Neuronal stem cell (in vitro differentiated cells): ENCODE measurements around the gene SAMD4A.

Experiments used
- DNase-seq: peaks from one replicate; pipeline ENCODE4 v3.0.0-alpha.2; 2013; ENCODE audit warnings: low spot score
- H2AFZ ChIP-seq: one replicate; pipeline ENCODE4 v1.6.1; 2013; ENCODE audit warnings: mild to moderate bottlenecking, low read length, inconsistent platforms
- H2AK5ac ChIP-seq: 2 replicates; pipeline ENCODE4 v1.6.1; 2013; ENCODE audit warnings: low read depth, mild to moderate bottlenecking, inconsistent platforms, low read length, moderate library complexity, mixed read lengths
- H2BK120ac ChIP-seq: 2 replicates; pipeline ENCODE4 v1.6.1; 2013; ENCODE audit warnings: low read depth, mild to moderate bottlenecking, inconsistent platforms, low read length, moderate library complexity, mixed read lengths
- H2BK12ac ChIP-seq: one replicate; pipeline ENCODE4 v1.6.1; 2013; ENCODE audit warnings: low read length, inconsistent platforms
- H2BK15ac ChIP-seq: 2 replicates; pipeline ENCODE4 v1.6.1; 2013; ENCODE audit warnings: mild to moderate bottlenecking, low read length, inconsistent platforms, mixed read lengths
- H2BK5ac ChIP-seq: one replicate; pipeline ENCODE4 v1.6.1; 2013; ENCODE audit warnings: inconsistent platforms, mild to moderate bottlenecking, low read length, moderate library complexity
- H3K14ac ChIP-seq: one replicate; pipeline ENCODE4 v1.6.1; 2013; ENCODE audit warnings: low read length, inconsistent platforms
- H3K18ac ChIP-seq: 2 replicates; pipeline ENCODE4 v1.6.1; 2013; ENCODE audit warnings: low read length, inconsistent platforms
- H3K23ac ChIP-seq: 2 replicates; pipeline ENCODE4 v1.6.1; 2013; ENCODE audit warnings: low read depth, mild to moderate bottlenecking, mixed read lengths, low read length, inconsistent platforms; ENCODE audit not compliant: poor library complexity
- H3K27ac ChIP-seq: replicated peaks from 3 replicates; pipeline ENCODE4 v1.5.1; 2013; ENCODE audit warnings: low read length, inconsistent platforms
- H3K27me3 ChIP-seq, 3 experiments: 2 replicates each; pipeline ENCODE4 v1.6.1; 2013; ENCODE audit warnings: low read length in 3 of 3, mild to moderate bottlenecking in 2 of 3, inconsistent platforms in 1 of 3, low read depth in 1 of 3, mixed read lengths in 1 of 3, moderate library complexity in 1 of 3; ENCODE audit not compliant: control insufficient read depth in 3 of 3, insufficient read depth in 3 of 3
- H3K36me3 ChIP-seq, 2 donors: replicated peaks in 1 of 2; 2 replicates each; pipeline ENCODE4 v1.6.1; 2013; ENCODE audit warnings: low read length in 2 of 2; ENCODE audit not compliant: control insufficient read depth in 2 of 2, insufficient read depth in 2 of 2
- H3K4ac ChIP-seq: 2 replicates; pipeline ENCODE4 v1.6.1; 2013; ENCODE audit warnings: inconsistent platforms, mild to moderate bottlenecking, low read length, moderate library complexity
- H3K4me1 ChIP-seq, 2 donors: 1 replicate in 1 of 2; 2 replicates in 1 of 2; pipeline ENCODE4 v1.6.1; 2013; ENCODE audit warnings: low read length in 2 of 2, low read depth in 1 of 2; ENCODE audit not compliant: control insufficient read depth in 2 of 2, insufficient read depth in 1 of 2
- H3K4me2 ChIP-seq: one replicate; pipeline ENCODE4 v1.6.1; 2013; ENCODE audit warnings: mild to moderate bottlenecking, low read length, inconsistent platforms; ENCODE audit not compliant: insufficient read depth, poor library complexity, severe bottlenecking
- H3K4me3 ChIP-seq, 2 donors: 2 replicates each; pipeline ENCODE4 v1.5.1; 2013; ENCODE audit warnings: low read length in 2 of 2, mild to moderate bottlenecking in 2 of 2, inconsistent platforms in 1 of 2, moderate library complexity in 1 of 2
- H3K79me1 ChIP-seq: one replicate; pipeline ENCODE4 v1.6.1; 2013; ENCODE audit warnings: low read depth, mild to moderate bottlenecking, inconsistent platforms, low read length, moderate library complexity
- H3K9ac ChIP-seq: one replicate; pipeline ENCODE4 v1.6.1; 2013; ENCODE audit warnings: mild to moderate bottlenecking, low read depth, low read length, inconsistent platforms; ENCODE audit not compliant: poor library complexity
- H3K9me3 ChIP-seq, 2 donors: replicated peaks in 1 of 2; 2 replicates each; pipeline versions ENCODE3 to v1.6.1; 2013; ENCODE audit warnings: low read length in 2 of 2, mild to moderate bottlenecking in 2 of 2, inconsistent platforms in 1 of 2, low read depth in 1 of 2, mixed read lengths in 1 of 2, moderate library complexity in 1 of 2; ENCODE audit not compliant: control insufficient read depth in 2 of 2, insufficient read depth in 1 of 2
- H4K8ac ChIP-seq: one replicate; pipeline ENCODE4 v1.6.1; 2013; ENCODE audit warnings: low read depth, mild to moderate bottlenecking, inconsistent platforms, low read length, moderate library complexity
- H4K91ac ChIP-seq: one replicate; pipeline ENCODE4 v1.6.1; 2013; ENCODE audit warnings: low read length, low read depth, mild to moderate bottlenecking, inconsistent platforms; ENCODE audit not compliant: poor library complexity
- WGBS, 2 donors: extraction: QIAGEN DNeasy Blood & Tissue Kit; methylation state at CpG; one replicate each; pipeline ENCODE4 v1.1.7; 2013; ENCODE audit warnings: missing lambda C conversion rate in 2 of 2, mixed read lengths in 1 of 2; ENCODE audit not compliant: insufficient read length in 2 of 2, insufficient replicate concordance in 1 of 2; ENCODE audit errors: extremely low coverage in 2 of 2; 5-methylcytosine and 5-hydroxymethylcytosine counted together

The SAMD4A gene

GRCh38 chr14:54837508-54838149 is 270.7 kb downstream of the SAMD4A start:
- Histone ChIP-seq H2BK15ac (no peak overlapping the region), H4K8ac (no peak overlapping the region), H2AFZ (no peak overlapping the region), H2AK5ac (no peak overlapping the region), H3K27me3 (peaks cover 0 to 2% (median 0%) of the 10 kb centered on the region in 3 experiments), H3K14ac (no peak overlapping the region), H3K4me2 (no peak overlapping the region), H3K4me1 (peaks cover 0 to 2% of the 10 kb centered on the region in 2 donors), H3K36me3 (no peaks in the 10 kb centered on the region), H3K4me3 (no peak overlapping the region), H3K18ac (no peak overlapping the region), H3K4ac (peak overlapping the region; percentile 66), H2BK120ac (no peak overlapping the region), H2BK12ac (no peak overlapping the region), H3K79me1 (no peaks in the 10 kb centered on the region), H3K9me3 (no peaks in the 10 kb centered on the region), H4K91ac (no peak overlapping the region), H3K23ac (no peak overlapping the region), H3K9ac (no peak overlapping the region), H3K27ac (no peak overlapping the region), H2BK5ac (no peak overlapping the region)
- no CpG with 5 or more reads among the region's 2 CpGs for WGBS, 2 donors
- no peak for DNase-seq

DNA sequence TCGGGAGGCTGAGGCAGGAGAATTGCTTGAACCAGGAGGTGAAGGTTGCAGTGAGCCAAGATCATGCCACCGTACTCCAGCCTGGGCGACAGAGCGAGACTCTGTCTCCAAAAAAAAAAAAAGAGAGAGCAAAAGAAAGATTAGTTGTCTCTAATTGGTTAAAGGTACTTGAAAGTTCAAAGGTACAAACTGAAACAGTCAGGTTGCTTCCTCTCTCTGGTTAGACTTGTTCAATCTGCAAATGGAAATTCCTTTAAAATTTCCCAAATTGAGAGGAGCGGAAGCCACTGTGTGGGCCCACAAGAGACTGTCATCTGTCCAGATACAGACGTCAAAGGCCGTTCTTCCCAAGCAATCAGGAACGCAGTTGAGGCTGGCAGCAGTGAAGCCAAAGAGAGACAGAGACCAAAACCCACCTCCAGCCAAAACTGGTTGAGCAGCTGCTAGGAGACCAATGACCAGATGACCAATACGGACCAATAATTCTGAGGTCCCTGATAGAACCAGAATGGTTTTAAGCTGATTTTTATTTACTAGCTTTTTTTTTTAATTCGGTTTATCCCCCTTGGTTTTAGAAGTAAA is 272.1 kb downstream of the SAMD4A start:
- DNase-seq = no peak
- H3K4ac ChIP-seq = no peak overlapping the region
- no peak overlapping the region for H3K23ac ChIP-seq
- H3K27ac ChIP-seq = no peak overlapping the region
- H3K4me2 ChIP-seq = no peak overlapping the region
- no peak overlapping the region for H2BK15ac ChIP-seq
- no peak overlapping the region for H3K9ac ChIP-seq
- H3K9me3 ChIP-seq = no peaks in the 10 kb centered on the region
- H2AK5ac ChIP-seq = no peak overlapping the region
- H3K79me1 ChIP-seq = no peaks in the 10 kb centered on the region
- WGBS, 2 donors = no CpG with 5 or more reads among the region's 10 CpGs
- H4K8ac ChIP-seq = no peak overlapping the region
- H2AFZ ChIP-seq = no peak overlapping the region
- no peak overlapping the region for H4K91ac ChIP-seq
- no peak overlapping the region for H2BK12ac ChIP-seq
- no peak overlapping the region for H3K14ac ChIP-seq
- H2BK5ac ChIP-seq = no peak overlapping the region
- no peak overlapping the region for H3K18ac ChIP-seq
- H3K4me3 ChIP-seq = no peak overlapping the region
- peaks cover 0 to 2% of the 10 kb centered on the region in 2 donors for H3K4me1 ChIP-seq
- H3K36me3 ChIP-seq = no peaks in the 10 kb centered on the region
- H2BK120ac ChIP-seq = no peak overlapping the region
- no peaks in the 10 kb centered on the region for H3K27me3 ChIP-seq

DNA sequence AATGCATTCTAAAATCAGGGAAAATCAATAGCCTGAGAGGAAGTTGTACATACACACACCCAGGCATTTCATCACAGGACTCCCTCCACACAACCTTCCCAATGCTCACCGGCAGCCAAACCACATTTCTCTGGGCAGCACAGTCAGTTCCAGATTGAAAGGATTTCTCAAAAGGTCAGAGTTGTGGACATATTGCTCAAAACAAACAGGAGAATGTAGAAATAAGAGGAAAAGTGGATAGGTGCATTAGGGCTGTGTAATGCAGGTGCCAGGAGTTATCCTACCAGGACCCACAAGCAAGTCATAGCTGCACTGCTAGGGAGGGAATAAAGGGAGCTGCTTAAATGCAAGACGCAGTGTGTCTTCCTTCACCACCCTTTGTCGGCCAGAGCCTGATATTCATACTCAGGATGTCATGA is 272.8 kb downstream of the SAMD4A start:
- H3K27ac ChIP-seq = no peak overlapping the region
- H3K9me3 ChIP-seq = no peaks in the 10 kb centered on the region
- no peak overlapping the region for H3K9ac ChIP-seq
- H3K23ac ChIP-seq = no peak overlapping the region
- H2AFZ ChIP-seq = no peak overlapping the region
- H3K4me3 ChIP-seq = no peak overlapping the region
- no CpG with 5 or more reads among the region's 3 CpGs for WGBS, 2 donors
- peaks cover 0 to 2% of the 10 kb centered on the region in 2 donors for H3K4me1 ChIP-seq
- H3K27me3 ChIP-seq = no peaks in the 10 kb centered on the region
- H4K91ac ChIP-seq = no peak overlapping the region
- H2BK15ac ChIP-seq = no peak overlapping the region
- no peak overlapping the region for H2BK12ac ChIP-seq
- no peak overlapping the region for H3K18ac ChIP-seq
- no peak overlapping the region for H3K4ac ChIP-seq
- no peaks in the 10 kb centered on the region for H3K79me1 ChIP-seq
- H2BK5ac ChIP-seq = no peak overlapping the region
- no peak overlapping the region for H3K4me2 ChIP-seq
- H3K36me3 ChIP-seq = no peaks in the 10 kb centered on the region
- H2AK5ac ChIP-seq = no peak overlapping the region
- H4K8ac ChIP-seq = no peak overlapping the region
- no peak overlapping the region for H2BK120ac ChIP-seq
- H3K14ac ChIP-seq = no peak overlapping the region
- DNase-seq = no peak

- no peaks in the 10 kb centered on the region for H3K9me3 ChIP-seq
- H3K9ac ChIP-seq = no peak overlapping the region
- WGBS, 2 donors = no CpG with 5 or more reads among the region's 3 CpGs
- H2BK120ac ChIP-seq = no peak overlapping the region
- H3K79me1 ChIP-seq = no peaks in the 10 kb centered on the region
- no peak overlapping the region for H3K4me2 ChIP-seq
- peaks cover 0 to 2% of the 10 kb centered on the region in 2 donors for H3K4me1 ChIP-seq
- H4K91ac ChIP-seq = no peak overlapping the region
- H3K23ac ChIP-seq = no peak overlapping the region
- H2BK12ac ChIP-seq = no peak overlapping the region
- H3K18ac ChIP-seq = no peak overlapping the region
- H2AFZ ChIP-seq = peak overlapping the region; percentile 15
- H2AK5ac ChIP-seq = no peak overlapping the region
- no peaks in the 10 kb centered on the region for H3K36me3 ChIP-seq
- no peak overlapping the region for H4K8ac ChIP-seq
- no peak overlapping the region for H2BK15ac ChIP-seq
- no peak overlapping the region for H3K14ac ChIP-seq
- H3K4me3 ChIP-seq = no peak overlapping the region
- DNase-seq = no peak
- no peak overlapping the region for H3K4ac ChIP-seq
- H2BK5ac ChIP-seq = no peak overlapping the region
- H3K27me3 ChIP-seq = no peaks in the 10 kb centered on the region
- no peak overlapping the region for H3K27ac ChIP-seq
Measured at GRCh38 chr14:54840336-54840735, 273.4 kb downstream of the SAMD4A start.
